HG02938 (cell line): Measurements from ENCODE around the gene KRT32.

Source experiments
- ATAC-seq: cut with Tn5 transposase; IDR thresholded peaks from one replicate; pipeline ENCODE4 v1.9.1; 2021; ENCODE audit warnings: mild to moderate bottlenecking, moderate library complexity; ENCODE audit not compliant: unreplicated experiment

The KRT32 gene

GRCh38 chr17:41467561-41467960 is 375 bp upstream of the KRT32 start:
- no peak for ATAC-seq

GRCh38 chr17:41464682-41465081 is 2.5 kb downstream of the KRT32 start:
- ATAC-seq: no peak

GRCh38 chr17:41464173-41464572 is 3.0 kb downstream of the KRT32 start:
- ATAC-seq: no peak

GRCh38 chr17:41463746-41464145 is 3.4 kb downstream of the KRT32 start:
- ATAC-seq: no peak

- ATAC-seq: no peak
Observed at GRCh38 chr17:41462705-41463104, 4.5 kb downstream of the KRT32 start.

GRCh38 chr17:41457676-41458075 is 9.5 kb downstream of the KRT32 start:
- ATAC-seq: no peak

- ATAC-seq: no peak
Observed at GRCh38 chr17:41456204-41456603, 11.0 kb downstream of the KRT32 start.

- no peak for ATAC-seq
Observed at GRCh38 chr17:41455236-41455635, 11.9 kb downstream of the KRT32 start.

GRCh38 chr17:41453066-41453465 is 14.1 kb downstream of the KRT32 start:
- no peak for ATAC-seq

GRCh38 chr17:41452281-41452680 is 14.9 kb downstream of the KRT32 start:
- no peak for ATAC-seq

- ATAC-seq: no peak
Observed at GRCh38 chr17:41451154-41451728, 15.9 kb downstream of the KRT32 start.

GRCh38 chr17:41449008-41449407 is 18.2 kb downstream of the KRT32 start:
- no peak for ATAC-seq

GRCh38 chr17:41448506-41448905 is 18.7 kb downstream of the KRT32 start:
- no peak for ATAC-seq

GRCh38 chr17:41446806-41447205 is 20.4 kb downstream of the KRT32 start:
- ATAC-seq: no peak

- no peak for ATAC-seq
Observed at GRCh38 chr17:41444640-41445039, 22.5 kb downstream of the KRT32 start.

- no peak for ATAC-seq
Observed at GRCh38 chr17:41444186-41444585, 23.0 kb downstream of the KRT32 start.

- ATAC-seq: no peak
Observed at GRCh38 chr17:41442739-41443138, 24.4 kb downstream of the KRT32 start.

GRCh38 chr17:41440531-41441033 is 26.6 kb downstream of the KRT32 start, which contains the start of gene KRT38:
KRT38 (minus strand) TSS chr17:41440983; CDS start chr17:41440921, 62 bp downstream.
- no peak for ATAC-seq

- ATAC-seq: no peak
Observed at GRCh38 chr17:41439375-41439774, 27.8 kb downstream of the KRT32 start.

- ATAC-seq: no peak
Observed at GRCh38 chr17:41437769-41438168, 29.4 kb downstream of the KRT32 start.

- ATAC-seq: no peak
Observed at GRCh38 chr17:41437254-41437653, 29.9 kb downstream of the KRT32 start.

- no peak for ATAC-seq
Observed at GRCh38 chr17:41434415-41434814, 32.8 kb downstream of the KRT32 start.

GRCh38 chr17:41434005-41434404 is 33.2 kb downstream of the KRT32 start:
- no peak for ATAC-seq
